Subcutaneous adipose tissue (tissue), 4 donors: Measurements from ENCODE around the gene MRGPRE. TPM values are rescaled to one million over a fixed set of nuclear protein-coding genes. Genes with fewer than 3 reads are reported as not detected.

Experiments
- total RNA-seq, 4 donors: library from RNA; depleted of rRNA; stranded (reverse); fragments of >200 nt; gene quantifications; one replicate each; pipeline ENCODE4 v1.1.0, GENCODE V29; 2016
- TF ChIP-seq, protein P1 (sequence below): fragments of 450-650 bp; IDR thresholded peaks from one replicate; pipeline ENCODE4 v1.5.1; 2016; ENCODE audit warnings: low read depth, mild to moderate bottlenecking, control low read depth, antibody characterized with exemption, moderate library complexity

MRGPRE gene
- total RNA-seq, 4 donors from 2014 or later, result not detected

DNA sequence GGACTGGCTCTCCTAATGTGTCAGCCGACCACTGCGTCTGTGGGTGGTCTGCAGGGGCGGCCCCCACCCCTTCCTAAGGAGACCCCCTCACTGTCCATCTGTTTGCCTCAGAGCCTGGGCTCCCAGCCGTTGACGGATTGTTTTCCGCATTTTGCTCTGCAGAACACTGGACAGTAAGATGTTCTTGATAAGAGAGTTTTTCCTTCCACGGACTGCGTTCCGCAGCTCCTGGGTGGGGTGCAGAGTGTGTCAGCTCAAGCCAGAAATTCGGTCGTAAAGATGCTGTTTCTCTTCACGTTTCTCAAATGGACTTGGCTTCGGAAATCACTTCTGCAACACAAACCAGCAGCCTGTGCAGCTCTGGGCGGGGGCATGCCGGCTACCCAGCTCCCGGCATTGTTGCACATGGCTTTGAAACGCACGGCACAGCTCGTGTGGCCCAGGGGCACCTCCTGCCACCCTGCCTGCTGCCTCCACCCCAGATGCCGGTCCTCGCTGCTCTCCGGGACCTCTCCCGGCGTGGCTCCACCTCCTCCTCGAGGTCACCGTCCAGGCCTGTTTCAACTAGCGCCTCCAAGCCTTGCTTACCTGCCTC lies 10.7 kb downstream of the MRGPRE start:
- TF ChIP-seq, protein P1, sequence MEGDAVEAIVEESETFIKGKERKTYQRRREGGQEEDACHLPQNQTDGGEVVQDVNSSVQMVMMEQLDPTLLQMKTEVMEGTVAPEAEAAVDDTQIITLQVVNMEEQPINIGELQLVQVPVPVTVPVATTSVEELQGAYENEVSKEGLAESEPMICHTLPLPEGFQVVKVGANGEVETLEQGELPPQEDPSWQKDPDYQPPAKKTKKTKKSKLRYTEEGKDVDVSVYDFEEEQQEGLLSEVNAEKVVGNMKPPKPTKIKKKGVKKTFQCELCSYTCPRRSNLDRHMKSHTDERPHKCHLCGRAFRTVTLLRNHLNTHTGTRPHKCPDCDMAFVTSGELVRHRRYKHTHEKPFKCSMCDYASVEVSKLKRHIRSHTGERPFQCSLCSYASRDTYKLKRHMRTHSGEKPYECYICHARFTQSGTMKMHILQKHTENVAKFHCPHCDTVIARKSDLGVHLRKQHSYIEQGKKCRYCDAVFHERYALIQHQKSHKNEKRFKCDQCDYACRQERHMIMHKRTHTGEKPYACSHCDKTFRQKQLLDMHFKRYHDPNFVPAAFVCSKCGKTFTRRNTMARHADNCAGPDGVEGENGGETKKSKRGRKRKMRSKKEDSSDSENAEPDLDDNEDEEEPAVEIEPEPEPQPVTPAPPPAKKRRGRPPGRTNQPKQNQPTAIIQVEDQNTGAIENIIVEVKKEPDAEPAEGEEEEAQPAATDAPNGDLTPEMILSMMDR, result no peak

DNA sequence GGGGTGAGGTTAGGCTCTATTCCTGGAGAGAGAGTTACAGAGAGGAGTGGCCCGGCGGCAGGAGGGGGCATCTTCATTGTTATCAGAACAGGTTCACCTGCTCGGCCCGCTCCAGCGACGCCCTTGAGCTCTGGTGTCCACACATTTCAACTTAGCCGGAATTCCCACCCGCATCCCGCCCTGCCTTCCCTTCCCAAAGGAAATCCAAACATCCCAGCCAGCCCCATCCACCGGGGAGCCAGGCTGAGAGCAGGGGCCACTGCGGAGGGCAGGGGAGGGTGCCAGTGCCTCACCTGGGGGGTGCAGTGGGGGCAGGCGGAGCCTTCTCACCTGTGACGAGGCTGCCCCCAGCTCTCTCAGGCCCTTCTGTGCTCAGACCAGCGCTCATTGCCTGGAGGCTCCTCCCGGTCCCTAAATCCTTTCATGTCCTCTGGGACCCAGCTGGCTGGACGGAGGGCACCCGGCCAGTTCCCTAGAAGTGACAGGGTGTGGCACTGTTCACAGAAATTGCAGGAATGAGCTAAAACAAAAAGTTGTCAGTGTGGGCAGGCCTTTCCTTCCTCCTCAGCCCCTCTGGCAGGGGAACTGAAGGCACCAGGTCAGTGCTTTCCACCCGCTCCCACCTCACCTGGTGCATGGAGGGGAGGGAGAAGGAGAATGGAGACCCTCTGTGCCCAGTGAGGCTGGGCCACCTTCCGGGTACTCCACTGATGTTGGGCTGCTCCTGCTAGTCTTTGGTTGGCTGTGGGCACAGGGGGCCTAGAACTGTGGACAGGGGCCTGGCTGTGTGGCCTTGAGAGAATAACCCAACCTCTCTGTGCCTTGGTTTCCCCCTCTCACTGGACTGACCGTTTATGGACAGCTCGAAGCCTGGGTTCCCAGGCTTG lies 11.5 kb downstream of the MRGPRE start:
- TF ChIP-seq, protein P1, result no peak

DNA sequence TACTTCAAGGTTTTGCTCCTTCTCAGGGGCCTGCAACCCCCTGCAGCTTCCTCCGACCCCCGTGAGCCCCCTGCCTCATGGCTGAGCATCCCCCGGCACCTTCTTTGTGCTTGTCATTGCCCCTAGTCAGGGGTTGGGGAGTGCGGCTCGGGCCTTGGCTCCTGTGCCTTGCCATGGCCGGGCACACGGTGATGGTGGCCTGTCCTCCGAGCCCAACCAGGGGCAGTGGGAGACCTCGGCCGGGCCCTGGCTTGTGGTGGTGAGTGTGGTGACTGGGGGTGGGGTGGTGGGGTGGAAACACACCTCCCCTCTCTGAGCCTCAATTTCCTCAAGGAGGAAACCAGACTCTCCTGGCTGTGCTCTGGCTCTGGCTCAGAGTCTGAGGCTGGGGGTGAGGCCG lies 12.1 kb downstream of the MRGPRE start:
- TF ChIP-seq, protein P1, result no peak

DNA sequence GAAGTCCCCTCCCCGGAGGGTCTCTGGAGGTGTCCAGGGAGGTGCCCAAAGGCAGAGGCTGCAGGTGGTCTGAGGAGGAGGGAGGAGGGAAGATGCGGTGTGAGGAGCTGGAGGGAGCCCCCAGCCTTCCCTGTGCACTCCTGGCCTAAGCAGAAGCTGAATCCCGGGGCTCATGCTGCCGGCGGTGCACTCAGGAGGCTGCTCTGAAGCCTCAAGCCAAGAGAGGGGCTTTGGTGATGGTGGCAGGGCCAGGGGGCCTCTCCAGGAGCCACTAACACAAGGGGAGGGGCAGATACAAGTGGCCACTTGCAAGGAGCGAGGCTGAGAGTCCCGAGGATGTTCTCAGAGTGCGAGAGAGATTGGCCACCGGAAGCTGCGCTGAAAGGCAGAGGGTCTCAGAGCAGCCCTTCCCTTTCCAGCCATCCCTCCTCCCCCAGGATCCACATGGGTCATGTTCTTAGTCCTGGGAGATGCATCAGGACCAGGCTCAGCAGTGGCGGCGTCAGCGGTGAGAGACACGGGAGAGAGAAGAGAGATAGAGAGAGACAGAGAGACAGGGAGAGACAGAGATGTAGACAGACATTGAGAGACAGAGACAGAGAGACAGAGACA lies 12.8 kb downstream of the MRGPRE start:
- TF ChIP-seq, protein P1, result no peak

DNA sequence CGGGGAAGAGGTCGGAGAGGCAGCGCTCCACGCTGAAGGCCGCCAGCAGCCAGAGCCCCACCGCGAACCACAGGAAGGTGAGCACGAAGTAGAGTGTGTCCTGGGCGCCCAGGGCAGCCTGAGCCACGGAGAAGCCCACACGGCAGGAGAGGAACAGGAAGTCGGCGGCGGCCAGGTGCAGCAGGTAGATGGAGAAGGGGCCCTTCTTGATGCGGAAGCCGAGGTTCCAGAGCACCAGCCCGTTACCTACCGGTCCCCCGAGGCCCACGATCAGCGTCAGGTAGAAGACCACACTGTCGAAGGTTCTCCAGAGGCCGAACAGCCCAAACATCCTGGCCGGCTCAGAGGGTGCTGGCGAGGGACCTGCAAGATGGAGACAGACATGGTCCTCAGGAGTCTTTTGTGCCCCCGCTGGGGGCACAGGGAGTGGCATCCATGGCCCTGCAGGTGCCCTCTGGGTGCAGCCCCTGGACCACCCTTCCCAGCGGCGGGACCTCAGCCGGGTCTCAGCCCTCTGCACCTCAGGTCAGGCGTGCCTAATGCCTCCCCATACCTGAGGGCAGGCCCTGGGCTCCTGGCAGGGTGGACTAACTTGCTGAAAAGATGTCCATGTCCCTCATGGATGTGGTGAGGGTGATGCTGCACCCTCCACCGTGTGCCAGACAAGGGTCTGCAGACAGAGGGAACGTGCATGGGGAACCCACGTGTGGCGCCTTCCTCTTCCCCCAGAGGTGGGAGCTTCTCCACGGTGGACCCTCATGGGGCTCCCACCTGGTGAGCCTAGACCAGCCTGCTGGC lies 13.5 kb downstream of the MRGPRE start, which contains the start of gene MRGPRG:
Gene MRGPRG (minus strand): TSS at position 331 of the 798 bp plus-strand sequence. CDS start 0 bp downstream, at position 331.
- TF ChIP-seq, protein P1, result no peak

DNA sequence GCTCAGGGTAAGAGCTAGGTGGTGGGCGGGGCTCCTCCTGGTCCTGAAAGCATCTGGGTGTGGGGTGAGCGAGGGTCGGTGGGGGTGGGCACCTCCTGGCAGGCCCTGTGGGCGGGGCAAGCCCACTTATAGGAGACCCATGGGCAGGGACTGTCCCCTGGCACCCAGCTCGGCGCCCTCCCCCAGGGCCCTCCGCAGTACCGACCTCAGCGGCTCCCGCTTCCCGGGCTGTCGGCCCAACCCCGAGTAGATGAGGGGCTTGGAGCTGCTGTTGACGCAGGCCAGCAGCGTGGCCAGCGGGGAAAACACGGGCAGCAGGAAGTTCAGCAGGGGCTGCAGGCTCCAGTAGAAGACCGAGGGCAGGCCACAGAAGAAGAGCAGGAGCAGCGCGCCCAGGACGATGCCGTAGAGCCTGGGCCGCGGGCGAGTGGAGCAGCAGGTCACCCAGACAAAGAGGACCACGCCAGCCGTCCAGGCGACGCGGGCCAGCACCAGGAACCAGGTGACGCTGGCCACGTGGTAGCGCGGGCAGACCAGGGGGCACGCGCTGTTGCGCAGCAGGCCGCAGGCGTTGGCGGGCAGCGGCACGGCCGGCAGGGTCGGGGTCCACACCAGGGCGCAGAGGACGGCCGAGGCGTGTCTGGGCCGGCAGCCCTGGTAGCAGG lies 14.3 kb downstream of the MRGPRE start:
- TF ChIP-seq, protein P1, result no peak
